HG03196 (cell line): ENCODE measurements around the gene PBX1.

Experiments used
- ATAC-seq: cut with Tn5 transposase; IDR thresholded peaks from one replicate; pipeline ENCODE4 v1.9.1; 2021; ENCODE audit not compliant: unreplicated experiment

The PBX1 gene

DNA sequence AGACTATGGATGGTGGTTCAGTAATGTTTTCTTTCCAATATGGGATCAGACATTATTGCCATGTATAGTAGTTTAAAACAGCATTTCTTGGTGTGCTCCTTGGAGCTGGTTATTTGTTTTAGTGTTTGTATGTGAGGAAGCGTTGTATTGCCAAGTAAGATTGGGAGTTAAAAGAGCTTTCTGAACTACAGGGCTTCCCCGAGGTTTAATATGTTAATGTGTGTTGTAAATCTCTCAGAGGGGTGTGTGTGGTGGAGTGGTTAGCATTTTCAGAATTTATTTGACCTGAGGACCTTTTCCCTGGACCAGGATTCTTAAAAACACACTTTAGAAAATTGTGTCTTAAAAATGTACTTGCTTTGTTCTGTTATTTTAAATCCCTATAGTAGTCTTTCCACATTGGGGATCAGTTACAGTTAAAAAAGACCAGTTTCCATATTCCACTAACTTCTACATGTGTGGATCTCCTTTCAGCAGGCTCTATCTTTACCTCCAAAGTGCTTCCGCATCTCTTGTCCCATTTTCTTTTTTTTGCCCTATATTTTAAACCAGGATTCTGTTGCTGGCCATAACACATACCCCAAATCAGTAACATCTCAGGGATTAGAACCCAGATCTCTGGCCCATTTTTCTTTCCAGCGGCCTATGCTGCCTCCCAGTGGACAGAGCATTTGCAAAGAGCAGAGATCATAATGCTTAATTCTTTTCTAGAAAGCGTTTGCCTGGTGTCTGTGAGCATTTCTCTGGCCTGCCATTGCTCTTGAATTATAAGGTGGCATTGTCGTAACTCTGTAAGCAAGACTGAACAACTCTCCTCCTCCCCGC lies 58.6 kb downstream of the PBX1 start:
- ATAC-seq: no peak

DNA sequence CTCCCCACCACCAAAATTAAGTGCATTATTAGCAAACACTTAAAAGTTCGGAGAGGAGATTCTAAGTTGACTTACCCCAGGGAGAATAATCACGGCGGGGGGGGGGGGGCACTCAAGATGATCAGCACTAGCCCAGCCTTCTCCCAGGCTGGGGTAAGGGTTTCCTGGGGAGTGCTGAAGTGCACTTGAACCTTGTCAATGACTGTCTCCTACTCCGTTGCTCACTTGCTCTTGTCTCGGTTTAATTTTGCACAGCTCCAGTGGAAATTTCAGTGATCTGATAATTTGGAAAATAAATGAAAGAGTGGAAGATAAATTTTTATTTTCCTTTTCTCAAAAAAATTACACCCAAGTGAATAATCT lies 59.2 kb downstream of the PBX1 start:
- ATAC-seq: no peak

DNA sequence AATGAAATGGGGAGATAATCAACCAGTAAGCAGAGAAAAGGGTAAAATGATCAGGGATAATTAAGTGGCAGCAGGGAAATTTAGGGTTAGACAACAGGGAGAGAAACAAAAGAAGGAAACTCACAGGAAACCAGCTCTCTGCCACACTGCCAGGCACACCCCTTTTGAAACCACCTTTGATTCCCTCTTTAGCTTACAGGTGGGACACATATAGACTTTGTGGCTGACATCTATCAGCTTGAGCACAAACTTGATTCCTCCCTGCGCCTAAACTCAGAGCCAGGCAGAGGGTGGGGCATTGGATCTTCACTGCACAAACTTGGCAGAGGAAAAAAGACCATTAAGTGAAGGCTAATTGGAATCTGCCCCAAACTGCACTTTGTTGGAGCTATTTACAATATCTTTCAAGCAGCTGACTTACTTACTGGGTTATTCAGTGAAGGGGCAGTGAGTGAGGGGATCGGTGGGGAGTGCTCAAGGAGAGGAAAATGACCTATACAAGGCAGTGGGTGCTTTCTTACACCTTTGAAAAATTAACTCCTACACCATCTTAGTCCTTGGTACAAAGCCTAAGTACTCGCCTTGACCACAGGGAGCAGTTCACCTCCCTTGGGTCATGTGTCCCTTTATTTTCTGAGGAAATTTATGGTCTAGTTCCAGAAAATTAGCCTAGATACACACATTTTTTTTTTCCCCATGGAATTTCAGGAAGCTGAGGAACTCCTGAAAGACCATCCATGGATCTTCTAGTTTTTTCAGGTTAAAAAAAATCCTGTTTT lies 60.2 kb downstream of the PBX1 start:
- ATAC-seq: no peak

DNA sequence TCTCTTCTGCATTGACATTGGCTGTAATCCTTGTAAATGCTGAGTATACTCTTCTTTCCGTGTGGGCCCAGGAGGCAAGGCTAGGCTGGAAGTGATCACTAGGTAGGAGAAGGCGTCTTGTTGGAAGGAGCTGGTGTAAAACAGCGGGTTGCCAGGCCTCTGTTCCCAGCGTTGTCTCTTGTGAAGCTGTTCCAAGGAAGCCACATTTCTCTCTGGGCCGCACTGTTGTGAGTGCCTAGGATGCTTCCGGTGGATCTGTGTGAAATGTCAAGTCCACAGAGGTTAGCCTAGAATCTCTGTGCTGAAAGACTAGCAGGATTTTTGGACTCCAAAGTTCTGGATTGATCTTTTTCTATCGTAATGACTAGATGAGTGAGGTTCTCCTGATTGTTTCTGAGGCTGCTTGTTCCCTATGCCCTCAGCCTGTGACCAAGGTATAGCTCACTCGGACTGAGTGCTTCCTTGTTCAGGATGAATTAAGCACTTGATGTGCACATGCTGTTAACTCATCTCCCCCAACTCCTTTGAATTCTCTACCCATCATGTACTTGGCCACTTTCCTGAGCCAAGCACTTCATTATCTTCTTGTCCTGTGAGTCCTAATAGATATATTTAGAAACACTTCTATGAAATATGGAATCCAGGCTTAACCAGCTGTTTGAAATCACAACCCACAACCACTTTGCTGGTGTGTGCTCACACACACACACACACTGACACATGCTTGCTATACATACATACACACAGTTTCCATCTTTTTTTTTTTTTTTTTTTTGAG lies 63.3 kb downstream of the PBX1 start:
- no peak for ATAC-seq

DNA sequence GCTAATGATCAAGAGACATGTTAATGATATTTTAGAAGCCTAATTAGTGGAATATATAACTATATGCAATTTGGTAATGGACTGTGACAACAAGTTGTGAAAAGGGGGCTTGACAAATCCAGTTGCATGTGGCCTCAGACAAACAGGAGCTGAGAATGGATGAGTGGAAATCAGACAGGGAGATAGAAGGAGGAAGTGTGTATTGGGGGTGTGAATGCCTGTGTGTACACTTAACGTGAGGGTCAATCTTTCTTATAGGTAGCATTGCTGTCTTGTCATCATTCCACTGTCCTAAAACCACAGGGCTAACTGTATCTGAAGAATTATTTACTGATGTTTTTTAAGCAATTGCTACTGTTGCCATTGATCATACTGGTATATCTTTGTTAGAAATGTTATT lies 64.8 kb downstream of the PBX1 start:
- no peak for ATAC-seq

DNA sequence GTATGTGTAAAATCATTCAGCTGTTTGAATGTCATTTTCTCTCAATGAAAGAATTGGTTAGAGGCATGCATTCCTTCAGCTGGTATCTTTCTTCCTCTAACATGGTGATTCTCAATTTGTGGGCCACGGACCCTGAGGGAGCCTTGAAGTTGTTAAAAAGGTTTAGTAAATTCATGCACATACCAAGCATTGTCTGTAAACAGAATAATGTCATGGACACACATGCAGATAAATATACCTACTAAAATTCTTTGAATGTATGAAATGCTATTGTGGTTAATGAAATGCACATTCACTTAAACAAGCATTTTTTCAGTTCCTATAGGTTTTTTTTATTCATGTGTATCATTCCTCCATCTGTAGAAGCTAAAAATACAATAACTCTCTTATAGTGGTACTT lies 65.4 kb downstream of the PBX1 start:
- no peak for ATAC-seq

DNA sequence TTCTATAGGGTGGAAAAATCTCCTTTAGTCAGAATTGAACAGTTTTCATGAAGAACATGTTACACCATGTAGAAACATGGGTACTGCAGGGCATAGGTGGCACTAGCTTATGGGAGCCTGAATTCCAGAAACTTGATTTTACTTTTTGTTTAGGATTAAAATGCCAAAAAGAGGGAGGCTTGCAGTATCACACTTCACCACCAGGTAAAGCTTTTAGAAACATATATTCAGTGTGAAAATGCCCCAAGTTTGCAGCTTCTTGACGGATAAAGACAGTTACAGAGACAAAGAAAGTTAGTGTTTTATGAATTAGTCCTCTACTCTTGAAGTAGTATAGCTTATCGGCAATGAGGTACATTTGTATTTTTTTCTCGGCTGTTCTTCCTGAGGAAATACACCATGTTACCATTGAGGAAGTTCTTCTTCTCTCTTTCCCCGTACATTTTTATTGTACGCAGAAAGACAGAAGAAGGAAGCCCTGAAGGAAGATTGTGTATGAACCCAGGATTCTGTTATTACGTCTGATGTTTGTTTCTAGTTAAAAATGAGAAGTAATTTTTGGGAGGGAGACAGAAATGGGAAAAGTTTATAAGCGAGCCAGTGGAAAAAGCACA lies 66.1 kb downstream of the PBX1 start:
- ATAC-seq: no peak

DNA sequence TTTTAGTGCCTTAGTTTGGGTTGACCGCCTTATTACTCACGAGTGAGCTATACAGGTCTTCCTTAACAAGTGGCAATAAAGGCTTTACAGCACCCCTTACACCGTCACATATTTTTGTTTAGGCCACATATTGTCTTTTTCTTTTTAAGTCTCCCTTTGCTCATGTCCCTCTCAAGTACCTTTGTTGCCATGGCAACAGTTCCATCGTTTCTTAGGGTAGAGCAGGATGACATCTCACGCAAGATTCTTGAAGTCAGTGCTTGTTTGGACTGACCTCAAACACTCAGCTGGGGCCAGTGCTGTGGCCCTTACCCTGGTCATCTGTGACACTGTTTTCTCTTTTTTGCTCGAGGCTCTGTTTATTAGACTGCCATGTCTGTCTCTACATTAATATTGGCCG lies 69.8 kb downstream of the PBX1 start:
- no peak for ATAC-seq

DNA sequence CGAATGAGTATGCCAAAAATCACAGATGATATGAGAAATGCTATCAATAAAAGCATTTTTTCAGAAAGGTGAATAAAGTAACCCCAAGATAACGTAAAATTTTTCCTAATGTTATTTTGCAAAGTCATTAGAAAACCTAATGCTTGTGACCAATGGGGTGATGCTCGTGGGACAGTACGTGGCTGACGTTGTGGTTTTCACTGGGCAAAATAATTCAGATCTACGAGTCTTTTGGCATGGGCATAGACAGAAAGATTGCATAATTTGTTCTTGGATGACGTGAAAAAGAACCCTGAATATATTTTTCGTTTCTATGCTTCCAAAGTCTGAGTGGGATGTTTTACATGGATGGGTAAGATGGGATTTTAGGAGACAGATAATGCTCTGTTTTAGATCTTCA lies 71.0 kb downstream of the PBX1 start:
- no peak for ATAC-seq

DNA sequence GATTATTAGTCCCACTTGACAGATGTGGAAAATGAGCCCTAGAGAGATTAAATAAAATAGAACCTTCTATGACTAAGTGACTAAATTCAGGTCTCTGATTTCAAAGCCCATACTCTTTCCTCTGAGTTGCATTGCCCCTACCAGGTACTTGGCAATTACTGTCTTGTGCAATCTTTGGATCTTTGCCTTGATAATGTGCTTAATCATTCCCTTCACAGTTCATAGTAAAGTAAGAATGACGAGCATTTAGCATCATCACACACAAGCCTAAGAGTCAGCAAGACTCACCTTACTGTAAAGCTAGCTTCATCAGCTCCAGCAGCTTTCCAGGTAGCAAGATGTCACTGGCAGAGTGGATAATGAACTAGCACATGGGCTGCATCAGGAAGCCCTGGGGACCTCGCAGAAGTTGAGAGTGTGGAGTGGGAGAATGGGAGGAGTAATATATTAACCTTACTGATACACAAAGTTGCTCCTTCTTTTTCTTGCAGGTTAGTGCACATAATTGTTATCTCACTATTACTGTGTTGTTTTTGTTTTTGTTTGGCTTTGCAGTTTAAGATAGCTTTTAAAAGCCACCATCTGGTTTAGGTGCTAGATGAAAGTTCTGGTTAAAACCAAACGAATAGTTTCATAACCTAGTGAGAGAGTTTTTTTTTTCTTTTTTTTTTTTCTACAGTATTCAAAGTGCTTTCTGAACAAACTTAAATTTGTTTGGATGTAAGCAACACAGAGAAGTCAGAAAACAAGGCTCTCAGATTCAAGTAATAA lies 71.8 kb downstream of the PBX1 start:
- no peak for ATAC-seq

DNA sequence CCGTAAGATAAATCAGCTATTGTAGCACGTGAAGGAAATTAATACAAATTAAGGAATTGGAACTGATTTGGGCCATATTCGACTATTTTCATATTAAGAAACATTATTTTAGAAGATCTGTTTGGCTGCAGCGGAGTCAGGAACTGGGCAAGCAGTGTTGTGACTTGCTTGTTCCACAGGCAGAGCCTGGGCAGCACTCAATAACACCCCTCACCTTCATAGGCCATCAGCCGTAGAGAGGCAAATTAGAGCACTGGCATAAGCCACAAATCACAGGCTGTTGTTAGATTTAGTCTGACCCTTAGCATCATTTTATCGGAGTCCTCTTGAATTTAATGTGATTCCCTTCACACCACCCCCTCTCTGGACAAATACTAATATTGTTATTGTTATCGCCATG lies 72.8 kb downstream of the PBX1 start:
- ATAC-seq: no peak

DNA sequence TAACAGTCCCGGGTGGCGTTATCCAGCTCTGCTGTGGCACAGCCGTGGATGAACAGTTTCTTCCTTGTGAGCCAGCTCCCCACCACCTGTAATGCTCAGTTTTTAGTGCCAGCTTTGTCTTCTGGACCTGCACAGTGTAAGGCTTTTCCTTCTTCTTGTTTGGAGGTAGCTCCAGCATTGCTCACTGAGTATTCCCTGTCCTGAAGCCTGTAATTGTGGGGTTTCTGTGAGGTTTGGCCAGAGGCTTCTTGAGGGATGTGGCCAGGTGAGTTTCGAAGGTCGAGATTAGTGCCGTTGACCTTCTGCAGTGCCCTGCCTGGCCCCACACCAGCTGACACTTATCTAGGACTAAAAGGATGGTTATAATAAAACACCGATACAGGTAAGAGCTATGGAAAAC lies 75.0 kb downstream of the PBX1 start:
- ATAC-seq: no peak

DNA sequence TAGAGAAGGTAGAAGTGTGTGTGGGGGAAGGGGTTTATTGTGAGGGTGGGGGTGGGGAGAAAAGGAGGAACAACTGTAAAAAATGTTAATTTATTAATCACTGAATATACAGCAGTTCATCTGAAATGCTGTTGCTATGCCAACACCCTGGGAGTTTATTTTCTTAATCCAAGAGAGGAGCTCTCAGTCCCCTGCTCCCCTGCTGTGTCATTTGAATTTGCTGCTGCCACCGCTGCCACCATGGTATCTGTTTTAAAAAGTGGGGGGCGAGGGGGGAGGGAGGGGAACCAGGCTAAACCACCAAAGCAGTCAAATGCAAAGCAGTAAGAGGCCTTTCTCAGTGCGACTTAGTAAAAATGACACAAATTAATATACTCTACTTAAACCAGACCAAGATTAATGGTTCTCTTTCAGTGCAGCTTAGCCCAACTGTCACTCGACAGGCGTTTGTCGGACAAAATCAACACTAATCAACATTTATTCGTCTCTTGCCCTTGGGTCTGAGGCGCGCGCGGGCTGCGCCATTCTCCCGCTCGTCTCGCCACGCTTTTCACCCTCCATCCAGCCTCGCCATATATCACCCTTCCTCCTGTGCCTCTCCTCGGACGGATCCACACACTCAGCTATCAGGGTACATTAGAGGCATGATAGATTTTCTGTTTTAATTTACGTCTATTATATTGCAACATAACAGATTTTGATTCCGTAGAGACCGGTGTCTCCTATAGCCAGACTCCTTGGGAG lies 76.2 kb downstream of the PBX1 start:
- no peak for ATAC-seq

DNA sequence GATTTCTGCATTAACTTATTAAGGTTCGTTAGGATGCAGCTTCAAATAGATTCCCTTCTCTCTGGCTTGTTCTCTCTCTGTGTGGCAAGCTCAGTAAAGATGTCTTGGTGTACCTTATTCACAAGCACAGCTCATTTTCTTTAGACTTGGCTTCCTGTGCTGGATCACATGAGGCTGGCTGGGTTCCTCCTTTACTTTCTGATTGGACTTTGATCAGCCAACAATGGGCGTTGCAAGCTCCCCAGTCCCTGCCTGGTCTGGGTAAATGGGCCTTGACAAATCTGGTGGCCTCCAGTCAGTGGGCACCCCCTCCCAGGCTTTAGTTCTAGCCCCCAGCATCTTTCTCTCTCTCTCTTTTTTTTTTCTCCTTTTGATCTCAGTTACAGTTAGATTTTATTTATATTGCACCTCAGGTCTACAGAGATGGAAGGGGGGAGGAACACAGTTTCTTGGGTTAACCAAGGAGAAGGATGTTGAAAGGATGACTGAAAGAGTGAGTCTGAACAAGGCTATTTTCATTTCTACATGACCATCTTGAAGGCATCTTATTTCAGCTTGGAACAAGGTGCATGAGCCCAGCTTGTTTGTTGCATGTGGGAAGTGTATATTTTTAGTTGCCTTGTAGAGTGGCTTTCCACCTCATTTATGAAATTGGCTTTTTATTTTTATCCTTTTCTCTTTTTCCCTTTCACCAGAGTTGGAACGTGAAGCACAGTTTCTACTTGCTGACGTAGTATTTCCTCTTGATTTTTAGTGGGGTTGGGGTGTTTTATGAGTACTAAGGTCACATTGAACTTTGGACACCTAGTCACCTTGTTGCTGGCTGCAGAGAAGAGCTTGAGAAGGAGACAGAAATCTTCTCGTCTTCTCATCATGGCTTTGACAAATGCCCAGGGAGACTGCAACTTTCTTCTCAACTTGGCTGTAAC lies 77.1 kb downstream of the PBX1 start:
- no peak for ATAC-seq

DNA sequence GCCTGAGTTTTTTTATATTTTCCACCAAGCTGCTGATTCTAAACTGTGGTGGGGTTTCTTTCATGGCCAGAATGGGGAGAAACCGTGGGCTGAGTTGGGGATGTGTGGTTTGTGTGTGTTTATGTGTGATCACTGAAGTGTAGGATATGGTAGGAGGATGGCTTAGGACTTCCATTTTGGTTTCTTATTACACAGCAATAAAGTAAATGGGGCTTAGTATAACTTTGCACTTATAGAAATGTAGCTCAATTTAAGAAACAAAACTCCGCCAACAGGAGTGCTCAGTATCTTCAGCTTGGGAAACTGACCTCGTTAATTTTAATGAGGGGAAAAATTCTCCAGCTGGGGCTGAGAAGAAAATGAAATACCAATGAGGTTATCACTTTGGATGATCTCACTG lies 77.8 kb downstream of the PBX1 start:
- ATAC-seq: no peak

DNA sequence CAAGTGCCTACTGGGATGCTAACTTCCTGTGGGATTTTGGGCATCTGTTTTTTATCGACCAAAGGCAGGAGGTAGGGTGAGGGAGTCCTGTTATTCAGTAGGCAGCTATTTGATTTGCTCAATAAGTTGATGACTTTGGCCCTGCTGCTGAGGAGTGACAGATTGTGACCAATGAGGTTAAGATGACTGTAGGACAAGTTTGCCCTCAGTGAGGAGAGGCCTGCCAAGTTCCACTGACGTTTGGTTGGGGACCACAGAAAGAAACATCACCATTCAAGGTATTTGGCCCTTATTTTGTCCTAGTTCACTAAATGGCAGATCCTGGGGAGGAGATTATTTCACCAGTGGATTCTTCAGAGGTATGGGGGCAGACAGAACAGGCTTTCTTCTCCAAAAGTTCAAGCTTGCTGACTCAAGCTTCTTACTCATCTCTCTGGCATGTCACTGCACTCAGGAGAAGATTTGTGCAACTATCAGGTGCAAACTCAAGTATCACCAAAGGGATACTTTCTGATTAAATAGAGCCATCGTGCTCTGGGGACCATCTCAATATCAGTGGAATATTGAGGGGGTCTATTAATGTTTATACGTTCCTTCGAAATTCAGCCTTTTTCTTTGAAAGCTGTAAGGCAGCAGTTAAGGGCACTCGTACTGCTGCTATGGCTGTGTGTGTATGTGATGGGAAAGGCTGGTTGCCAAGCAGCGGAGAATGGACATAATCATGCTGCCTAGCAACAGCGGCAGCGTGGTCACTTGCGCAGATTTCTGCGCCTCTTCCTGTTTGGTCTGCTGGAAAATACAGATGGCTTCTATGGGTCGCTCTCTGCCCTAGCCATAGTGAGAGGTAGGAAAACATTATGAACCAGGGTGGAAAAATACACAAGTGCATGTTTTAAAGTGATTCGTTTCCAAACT lies 78.7 kb downstream of the PBX1 start:
- ATAC-seq: no peak

DNA sequence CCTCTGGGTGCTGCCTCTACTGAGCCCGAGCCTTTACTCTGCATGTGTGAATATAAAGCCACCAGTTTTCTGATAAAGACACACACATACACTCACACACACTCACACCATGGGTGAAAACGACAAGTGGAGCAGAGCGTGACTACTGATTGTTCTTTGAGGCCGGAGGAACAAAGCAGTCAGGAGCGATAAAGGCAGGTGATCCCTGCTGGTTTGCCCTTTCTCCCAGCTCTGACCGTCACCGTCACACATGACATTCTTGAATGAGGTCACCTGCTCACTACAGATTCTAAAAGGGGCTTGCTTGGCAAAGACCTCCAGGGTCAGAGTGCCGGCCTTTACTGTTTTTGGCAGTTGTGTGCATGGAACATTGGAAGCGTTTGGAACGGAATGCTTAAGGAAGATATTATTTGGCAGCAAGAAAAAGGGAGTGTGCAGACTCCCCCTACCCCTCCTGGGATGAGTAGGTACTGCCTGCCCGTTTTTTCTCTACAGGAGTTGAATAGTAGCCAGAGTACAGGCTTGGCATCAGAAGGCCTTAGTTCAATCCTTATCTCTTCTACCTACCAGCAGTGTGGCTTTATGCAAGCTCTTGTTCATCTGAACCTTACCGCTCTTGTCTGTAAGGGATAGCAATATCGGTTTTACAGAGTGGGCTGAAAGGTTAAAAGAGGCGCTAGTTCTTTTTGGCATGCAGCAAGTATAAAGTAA lies 79.7 kb downstream of the PBX1 start:
- ATAC-seq: no peak
